ENCODE data around the gene FERMT2. TPM values are rescaled to one million over a fixed set of nuclear protein-coding genes. Genes with fewer than 3 reads are reported as not detected.

FERMT2 gene, protein sequence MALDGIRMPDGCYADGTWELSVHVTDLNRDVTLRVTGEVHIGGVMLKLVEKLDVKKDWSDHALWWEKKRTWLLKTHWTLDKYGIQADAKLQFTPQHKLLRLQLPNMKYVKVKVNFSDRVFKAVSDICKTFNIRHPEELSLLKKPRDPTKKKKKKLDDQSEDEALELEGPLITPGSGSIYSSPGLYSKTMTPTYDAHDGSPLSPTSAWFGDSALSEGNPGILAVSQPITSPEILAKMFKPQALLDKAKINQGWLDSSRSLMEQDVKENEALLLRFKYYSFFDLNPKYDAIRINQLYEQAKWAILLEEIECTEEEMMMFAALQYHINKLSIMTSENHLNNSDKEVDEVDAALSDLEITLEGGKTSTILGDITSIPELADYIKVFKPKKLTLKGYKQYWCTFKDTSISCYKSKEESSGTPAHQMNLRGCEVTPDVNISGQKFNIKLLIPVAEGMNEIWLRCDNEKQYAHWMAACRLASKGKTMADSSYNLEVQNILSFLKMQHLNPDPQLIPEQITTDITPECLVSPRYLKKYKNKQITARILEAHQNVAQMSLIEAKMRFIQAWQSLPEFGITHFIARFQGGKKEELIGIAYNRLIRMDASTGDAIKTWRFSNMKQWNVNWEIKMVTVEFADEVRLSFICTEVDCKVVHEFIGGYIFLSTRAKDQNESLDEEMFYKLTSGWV
- total RNA-seq, result 1 to 10 TPM; 2.1 to 3.6 TPM

DNA sequence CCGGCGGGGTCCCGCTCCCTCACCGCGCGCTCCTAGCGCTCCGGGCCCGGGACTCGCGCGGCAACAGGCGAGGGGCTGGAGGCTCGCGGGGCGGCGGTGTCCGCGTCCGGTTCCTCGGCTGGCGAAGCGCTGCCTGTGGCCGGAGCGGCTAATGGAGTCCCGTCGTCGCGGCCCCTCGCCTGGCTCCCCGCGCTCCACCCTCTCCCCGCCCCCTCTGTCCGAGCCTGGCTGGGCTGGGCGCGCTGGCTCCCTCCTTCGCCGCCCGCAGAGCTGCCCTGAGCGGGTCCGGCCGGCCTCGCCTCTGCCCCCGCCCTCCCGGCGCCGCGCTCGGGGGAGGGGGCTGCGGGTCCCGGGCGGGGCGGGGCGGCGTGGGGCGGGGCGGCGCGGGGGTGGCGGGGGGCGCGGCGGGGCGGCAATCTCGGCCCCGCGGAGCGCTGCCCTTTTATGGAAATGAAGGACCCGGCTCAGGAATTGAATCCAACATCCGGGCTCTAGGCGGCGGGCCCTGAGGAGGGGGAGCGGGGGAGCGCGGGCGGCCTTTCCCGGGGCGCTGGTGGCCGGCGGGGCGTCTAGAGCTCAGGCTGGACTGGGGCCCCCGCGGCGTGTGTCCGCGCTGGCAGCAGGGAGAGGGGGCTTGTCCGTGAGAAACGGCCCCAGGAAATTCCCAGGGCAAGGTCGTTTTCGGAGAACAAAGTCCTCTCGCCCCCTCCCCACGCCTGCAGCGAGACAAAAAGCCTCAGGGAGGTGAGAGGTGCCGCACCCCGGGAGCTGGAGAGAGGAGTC, at the start of gene FERMT2:
FERMT2 (minus strand) TSS at position 153 of the 783 bp plus-strand sequence. CDS start 482 bp downstream, outside the sequence.
- intact Hi-C loops (cut with DNase I, micrococcal nuclease), result no loop called here
- Mint-ChIP-seq H3K4me1 (peaks cover 24% of the 10 kb centered on the region), H3K27me3 (peaks cover 48% of the 10 kb centered on the region), H3K4me3 (peak within 1 kb of the TSS; percentile 75), H3K27ac (peak within 1 kb of the TSS; percentile 20), H3K9me3 (ENCODE audit: low read depth) (no peaks in the 10 kb centered on the region), H3K36me3 (ENCODE audit: low read depth) (no peaks in the 10 kb centered on the region)
- ATAC-seq (peak; percentile 28), DNase-seq (peak; percentile 38)
- CTCF ChIA-PET, result interaction anchor here (2.0 to 2.2 kb wide), 2 partner anchors 10 to 104 kb away, joined by 5 to 7 read pairs; no protein-coding TSS in a partner anchor
- POLR2A ChIA-PET, result no interaction called here

DNA sequence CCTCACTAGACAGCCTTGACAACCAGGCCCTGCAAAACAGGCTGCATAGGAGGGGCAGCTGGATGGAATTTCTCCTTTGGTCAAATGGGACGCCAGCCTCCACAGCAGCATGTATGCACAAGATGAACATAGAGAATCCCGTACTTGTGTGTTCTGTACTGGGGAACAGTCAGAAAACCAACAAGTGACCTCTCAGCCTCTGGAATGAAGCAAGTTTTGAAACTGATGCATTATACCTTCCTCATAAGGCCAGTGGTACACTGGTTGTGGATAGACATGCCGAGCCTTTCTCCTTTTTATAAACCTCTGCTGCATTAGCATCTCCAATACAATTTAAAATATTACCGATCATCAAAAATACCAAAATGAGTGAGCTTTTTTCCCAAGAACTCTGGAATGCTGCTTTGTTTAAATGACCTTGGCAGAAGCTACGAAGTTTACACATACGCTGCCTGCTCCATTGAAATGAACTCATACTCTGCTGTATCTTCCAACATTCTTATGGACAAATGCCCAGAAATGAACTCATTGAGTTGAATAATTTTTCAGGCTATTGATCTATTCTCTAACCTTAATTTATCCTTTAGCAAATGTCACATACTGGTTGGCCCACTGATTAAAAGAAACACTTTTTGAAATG, 47.6 kb upstream of the FERMT2 start:
- intact Hi-C loops (cut with DNase I, micrococcal nuclease), result no loop called here
- H3K36me3 Mint-ChIP-seq (ENCODE audit: low read depth), result no peaks in the 10 kb centered on the region
- ChIA-PET POLR2A (no interaction called here), CTCF (no interaction called here)
- H3K9me3 Mint-ChIP-seq (ENCODE audit: low read depth), result no peaks in the 10 kb centered on the region
- no peak for ATAC-seq
- no peak overlapping the region for H3K27ac Mint-ChIP-seq
- H3K4me1 Mint-ChIP-seq, result no peaks in the 10 kb centered on the region
- no peak overlapping the region for H3K4me3 Mint-ChIP-seq
- no peak for DNase-seq
- peaks cover 2% of the 10 kb centered on the region for H3K27me3 Mint-ChIP-seq

DNA sequence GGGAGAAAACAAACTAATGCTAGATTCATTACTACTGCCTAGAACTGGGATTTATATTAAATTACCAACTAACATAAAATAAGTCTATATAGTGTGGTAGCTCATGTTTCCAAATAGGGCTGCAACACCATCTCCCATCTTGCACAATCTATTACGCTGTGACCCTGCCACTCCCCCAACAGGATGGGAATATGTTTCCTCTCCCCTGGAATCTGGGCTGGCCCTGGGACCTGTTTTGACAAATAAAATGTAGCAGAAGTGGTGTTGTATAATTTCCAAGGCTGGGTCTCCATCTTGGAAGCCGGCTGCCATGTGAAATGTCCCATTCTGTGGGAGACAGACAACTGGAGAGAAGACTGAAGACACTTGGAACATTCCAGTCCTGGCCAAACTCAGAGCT, 45.6 kb upstream of the FERMT2 start:
- no peak overlapping the region for H3K27ac Mint-ChIP-seq
- POLR2A ChIA-PET, result interaction anchor here (0.6 kb wide), 1 partner anchor 187 kb away, joined by 3 read pairs; no protein-coding TSS in a partner anchor
- no peak overlapping the region for H3K4me3 Mint-ChIP-seq
- H3K4me1 Mint-ChIP-seq, result no peaks in the 10 kb centered on the region
- no peaks in the 10 kb centered on the region for H3K36me3 Mint-ChIP-seq (ENCODE audit: low read depth)
- intact Hi-C loops (cut with DNase I, micrococcal nuclease), result no loop called here
- CTCF ChIA-PET, result no interaction called here
- H3K9me3 Mint-ChIP-seq (ENCODE audit: low read depth), result no peaks in the 10 kb centered on the region
- ATAC-seq, result no peak
- H3K27me3 Mint-ChIP-seq, result peaks cover 2% of the 10 kb centered on the region
- no peak for DNase-seq

DNA sequence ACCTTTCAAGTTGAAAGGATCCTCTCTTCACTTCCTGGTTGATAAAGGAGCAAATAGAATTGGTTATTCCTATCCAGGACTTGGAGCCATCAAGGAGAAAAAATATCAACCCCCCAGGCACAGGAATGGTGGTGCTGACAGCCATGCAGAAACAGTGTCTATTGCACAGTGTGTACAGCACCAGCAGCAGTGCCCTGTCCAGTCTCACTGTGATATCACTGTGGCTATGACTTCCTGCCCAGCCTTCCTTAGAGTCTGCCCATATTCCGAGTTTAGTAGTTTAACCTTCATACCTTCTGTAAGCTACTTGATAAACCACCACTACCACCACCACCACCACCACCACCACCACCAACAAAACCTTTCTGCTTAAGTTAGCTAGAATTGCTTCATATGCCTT, 45.1 kb upstream of the FERMT2 start:
- ChIA-PET CTCF (no interaction called here), POLR2A (interaction anchor here (0.6 kb wide), 1 partner anchor 187 kb away, joined by 3 read pairs; no protein-coding TSS in a partner anchor)
- no peak for DNase-seq

DNA sequence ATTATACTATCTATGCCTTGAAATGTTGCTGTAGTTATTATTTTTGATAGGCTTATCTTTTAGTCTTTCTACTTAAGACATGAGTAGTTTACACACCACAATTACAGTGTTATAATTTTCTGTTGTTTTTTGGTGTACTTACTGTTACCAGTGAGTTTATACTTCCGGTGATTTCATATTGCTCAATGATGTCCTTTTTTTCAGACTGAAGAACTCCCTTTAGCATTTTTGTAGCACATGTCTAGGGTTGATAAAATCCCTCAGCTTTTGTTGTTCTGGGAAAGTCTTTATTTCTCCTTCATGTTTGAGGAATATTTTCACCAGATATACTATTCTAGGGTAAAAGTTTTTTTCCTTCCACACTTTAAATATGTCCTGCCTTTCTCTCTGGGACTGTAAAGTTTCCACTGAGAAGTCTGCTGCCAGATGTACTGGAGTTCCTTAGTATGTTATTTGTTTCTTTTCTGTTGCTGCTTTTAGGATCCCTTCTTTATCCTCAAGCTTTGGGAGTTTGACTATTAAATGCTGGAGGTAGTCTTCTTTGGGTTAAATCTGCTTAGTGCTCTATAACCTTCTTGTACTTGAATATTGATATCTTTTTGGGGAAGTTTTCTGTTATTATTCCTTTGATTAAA, 41.5 kb upstream of the FERMT2 start:
- H3K27ac Mint-ChIP-seq, result no peak overlapping the region
- intact Hi-C loops (cut with DNase I, micrococcal nuclease), result no loop called here
- H3K4me3 Mint-ChIP-seq, result no peak overlapping the region
- DNase-seq (no peak), ATAC-seq (no peak)
- CTCF ChIA-PET, result no interaction called here
- POLR2A ChIA-PET, result no interaction called here
- H3K27me3 Mint-ChIP-seq, result peaks cover 4% of the 10 kb centered on the region
- no peaks in the 10 kb centered on the region for H3K4me1 Mint-ChIP-seq
- no peaks in the 10 kb centered on the region for H3K36me3 Mint-ChIP-seq (ENCODE audit: low read depth)
- H3K9me3 Mint-ChIP-seq (ENCODE audit: low read depth), result no peaks in the 10 kb centered on the region

More for the DNA sequence above, 45.1 kb upstream of the FERMT2 start:
- no peaks in the 10 kb centered on the region for H3K36me3 Mint-ChIP-seq (ENCODE audit: low read depth)
- no peak overlapping the region for H3K4me3 Mint-ChIP-seq
- ATAC-seq, result no peak
- H3K9me3 Mint-ChIP-seq (ENCODE audit: low read depth), result no peaks in the 10 kb centered on the region
- H3K4me1 Mint-ChIP-seq, result no peaks in the 10 kb centered on the region
- peaks cover 4% of the 10 kb centered on the region for H3K27me3 Mint-ChIP-seq
- intact Hi-C loops (cut with DNase I, micrococcal nuclease), result no loop called here
- no peak overlapping the region for H3K27ac Mint-ChIP-seq

DNA sequence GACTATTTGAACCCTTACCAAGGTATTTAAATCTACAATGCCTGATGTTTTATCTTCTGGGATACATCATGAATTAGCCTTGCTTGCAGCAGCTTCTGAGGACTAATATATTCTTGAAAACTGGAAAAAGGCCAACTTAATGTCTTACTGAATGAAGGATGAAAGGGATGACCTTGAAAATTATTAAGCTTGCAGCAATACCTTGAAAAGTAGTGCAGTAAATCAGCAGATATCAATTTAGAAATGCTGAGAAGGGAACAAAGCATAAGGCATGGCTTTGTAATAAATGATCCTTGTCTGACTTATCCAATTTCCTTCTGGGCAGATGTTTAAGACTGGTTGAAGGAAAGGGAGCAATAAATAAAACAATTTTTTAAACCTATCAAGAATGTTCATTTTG, 37.3 kb upstream of the FERMT2 start:
- intact Hi-C loops (cut with DNase I, micrococcal nuclease), result no loop called here
- Mint-ChIP-seq H3K4me3 (no peak overlapping the region), H3K4me1 (no peaks in the 10 kb centered on the region), H3K27ac (no peak overlapping the region), H3K9me3 (ENCODE audit: low read depth) (no peaks in the 10 kb centered on the region), H3K36me3 (ENCODE audit: low read depth) (no peaks in the 10 kb centered on the region), H3K27me3 (peaks cover 5% of the 10 kb centered on the region)
- CTCF ChIA-PET, result interaction anchor here (0.6 kb wide), 1 partner anchor 26 kb away, joined by 3 read pairs; no protein-coding TSS in a partner anchor
- DNase-seq (no peak), ATAC-seq (no peak)
- POLR2A ChIA-PET, result no interaction called here

DNA sequence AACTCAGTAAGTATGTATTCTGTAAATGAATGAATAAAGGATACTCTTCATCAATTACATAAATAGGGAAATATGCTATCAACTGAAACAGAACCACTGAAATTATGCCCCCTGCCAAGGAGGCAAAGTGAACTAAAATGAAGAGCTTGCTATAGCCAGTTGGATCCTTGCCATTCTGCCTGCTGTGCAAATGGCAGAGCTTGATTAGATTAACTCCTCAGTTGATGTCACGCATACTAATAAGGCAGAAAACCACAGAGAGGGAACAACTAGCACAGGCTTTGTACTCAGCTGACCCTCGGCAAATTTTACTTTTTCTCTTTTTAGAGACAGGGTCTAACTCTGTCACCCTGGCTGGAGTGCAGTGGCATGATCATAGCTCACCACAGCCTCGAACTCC, 36.7 kb upstream of the FERMT2 start:
- Mint-ChIP-seq H3K27me3 (peaks cover 5% of the 10 kb centered on the region), H3K9me3 (ENCODE audit: low read depth) (no peaks in the 10 kb centered on the region)
- intact Hi-C loops (cut with DNase I, micrococcal nuclease), result no loop called here

DNA sequence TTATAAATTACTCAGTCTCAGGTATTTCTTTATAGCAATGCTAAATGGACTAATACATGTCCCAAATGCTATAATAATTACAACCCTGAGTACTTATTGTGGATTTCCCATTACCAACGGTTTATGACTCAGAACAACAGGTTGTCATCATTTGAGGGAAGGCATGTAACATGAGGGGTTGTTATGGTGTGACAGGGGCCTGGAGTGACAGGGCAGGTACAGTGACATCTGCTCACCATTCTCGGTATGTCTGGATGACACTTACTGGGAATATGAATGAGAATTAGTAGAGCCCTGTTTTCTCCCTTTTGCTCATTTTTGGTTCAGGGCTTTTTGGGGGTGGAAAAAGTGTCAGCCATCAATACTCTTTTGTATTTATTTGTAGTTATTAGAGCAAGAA, 36.2 kb upstream of the FERMT2 start:
- no peak for DNase-seq
- ATAC-seq, result no peak
- CTCF ChIA-PET, result no interaction called here
- intact Hi-C loops (cut with DNase I, micrococcal nuclease), result no loop called here
- Mint-ChIP-seq H3K36me3 (ENCODE audit: low read depth) (no peaks in the 10 kb centered on the region), H3K4me1 (no peaks in the 10 kb centered on the region), H3K27ac (no peak overlapping the region), H3K27me3 (peaks cover 5% of the 10 kb centered on the region), H3K4me3 (no peak overlapping the region), H3K9me3 (ENCODE audit: low read depth) (no peaks in the 10 kb centered on the region)
- POLR2A ChIA-PET, result no interaction called here

More for the DNA sequence above, 36.7 kb upstream of the FERMT2 start:
- no peaks in the 10 kb centered on the region for H3K4me1 Mint-ChIP-seq
- H3K4me3 Mint-ChIP-seq, result no peak overlapping the region
- H3K27ac Mint-ChIP-seq, result no peak overlapping the region
- ATAC-seq (no peak), DNase-seq (no peak)
- POLR2A ChIA-PET, result no interaction called here
- CTCF ChIA-PET, result no interaction called here
- H3K36me3 Mint-ChIP-seq (ENCODE audit: low read depth), result no peaks in the 10 kb centered on the region

DNA sequence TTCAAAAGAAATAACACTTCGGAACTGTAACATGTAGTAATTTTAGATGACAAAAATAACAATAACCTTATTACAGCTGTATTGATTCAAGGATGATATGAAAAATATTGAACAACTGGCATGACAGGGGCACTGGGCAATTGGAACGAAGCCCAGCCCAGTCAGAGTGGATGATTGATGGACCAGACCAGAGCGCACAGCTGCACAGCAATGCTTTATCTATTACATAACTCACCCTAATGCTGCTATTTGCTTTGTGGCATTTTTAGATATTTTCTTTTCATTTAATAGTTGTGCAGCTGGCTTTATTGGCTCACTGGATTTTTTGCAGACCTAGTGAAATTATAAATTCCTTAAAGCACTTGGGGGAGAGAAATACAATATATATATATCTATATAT, 26.9 kb upstream of the FERMT2 start:
- Mint-ChIP-seq H3K36me3 (ENCODE audit: low read depth) (no peaks in the 10 kb centered on the region), H3K27ac (no peak overlapping the region), H3K4me3 (no peak overlapping the region), H3K27me3 (peaks cover 5% of the 10 kb centered on the region), H3K4me1 (no peaks in the 10 kb centered on the region), H3K9me3 (ENCODE audit: low read depth) (no peaks in the 10 kb centered on the region)
- DNase-seq, result no peak
- ChIA-PET POLR2A (no interaction called here), CTCF (interaction anchor here (1.2 kb wide), 1 partner anchor 29 kb away, joined by 3 read pairs; no protein-coding TSS in a partner anchor)
- intact Hi-C loops (cut with DNase I, micrococcal nuclease), result no loop called here
- no peak for ATAC-seq

DNA sequence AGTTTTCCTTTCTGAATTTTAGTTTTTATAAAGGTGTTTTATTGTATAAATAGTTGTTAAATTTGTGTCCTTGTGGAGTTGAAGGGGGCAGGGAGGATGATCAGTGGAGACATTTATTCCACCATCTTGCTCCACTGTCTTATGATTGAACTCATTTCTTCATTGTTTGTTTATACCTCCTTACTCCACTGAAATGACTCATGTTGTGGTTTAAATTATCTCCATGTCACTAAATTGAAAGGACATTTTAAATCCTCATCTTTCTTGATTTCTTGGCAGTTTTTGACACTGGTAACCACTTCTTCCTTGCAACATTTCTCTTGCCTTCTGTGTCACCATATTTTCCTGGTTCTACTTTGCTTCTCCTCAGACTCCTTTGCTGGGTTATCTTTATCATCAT, 23.6 kb upstream of the FERMT2 start:
- H3K36me3 Mint-ChIP-seq (ENCODE audit: low read depth), result no peaks in the 10 kb centered on the region
- ATAC-seq (no peak), DNase-seq (no peak)
- H3K27ac Mint-ChIP-seq, result no peak overlapping the region
- intact Hi-C loops (cut with DNase I, micrococcal nuclease), result no loop called here
- H3K4me3 Mint-ChIP-seq, result no peak overlapping the region
- H3K9me3 Mint-ChIP-seq (ENCODE audit: low read depth), result no peaks in the 10 kb centered on the region
- CTCF ChIA-PET, result no interaction called here
- peaks cover 7% of the 10 kb centered on the region for H3K27me3 Mint-ChIP-seq
- POLR2A ChIA-PET, result no interaction called here
- no peaks in the 10 kb centered on the region for H3K4me1 Mint-ChIP-seq

Data from activated CD4-positive, alpha-beta T cell treated with anti-CD3 and anti-CD28 coated beads for 36 hours (primary cell).